Cardiac muscle cell (in vitro differentiated cells and primary cell): Measurements from ENCODE around the gene BUB1B. TPM values are rescaled to one million over a fixed set of nuclear protein-coding genes. Genes with fewer than 3 reads are reported as not detected.
"Not testable (repeated sequence)": the region's sequence is repeated elsewhere in the genome, so short reads cannot be mapped to it uniquely, and the experiment has no call there.

Experiments
- DNase-seq, 2 donors: peaks; one replicate each; pipeline versions ENCODE4 v3.0.0 to v3.0.0-alpha.2; 2010 to 2017; ENCODE audit warnings: low read depth in 1 of 2, low spot score in 1 of 2
- H3K27ac ChIP-seq: fragments of 200-600 bp; sonication (generic); 2 replicates; pipeline ENCODE4 v1.5.1; 2016
- H3K27me3 ChIP-seq: fragments of 200-600 bp; sonication (generic); 2 replicates; pipeline ENCODE4 v1.6.0; 2016; ENCODE audit warnings: control low read depth
- H3K36me3 ChIP-seq: fragments of 200-600 bp; sonication (generic); 2 replicates; pipeline ENCODE4 v1.5.1; 2016; ENCODE audit warnings: control low read depth
- H3K4me1 ChIP-seq: fragments of 200-600 bp; sonication (generic); 2 replicates; pipeline ENCODE4 v1.8.1; 2017; ENCODE audit warnings: low read depth, mild to moderate bottlenecking, mixed run types
- H3K4me3 ChIP-seq: fragments of 200-600 bp; sonication (generic); 2 replicates; pipeline ENCODE4 v1.5.1; 2016; ENCODE audit warnings: mild to moderate bottlenecking
- H3K9me3 ChIP-seq: fragments of 200-600 bp; sonication (generic); 2 replicates; pipeline ENCODE4 v1.5.1; 2017; ENCODE audit warnings: low read depth, mild to moderate bottlenecking, control low read depth
- polyA plus RNA-seq: library from polyadenylated mRNA; unstranded; fragments of >200 nt; fragmentation: Nextera tagmentation; extraction: Ambion mirVana; gene quantifications from 2 replicates; pipeline ENCODE4 v1.2.1, GENCODE V29; 2016
- total RNA-seq: library from RNA; depleted of rRNA; stranded (reverse); fragments of >200 nt; gene quantifications from 2 replicates; pipeline ENCODE4 v1.2.3, GENCODE V29; 2016
- TF ChIP-seq, protein P1 (sequence below): IDR thresholded peaks from 2 replicates; pipeline ENCODE4 v1.5.1; 2012; ENCODE audit warnings: low read depth, mild to moderate bottlenecking, low read length

The BUB1B gene
- total and polyA plus RNA-seq, 2 experiments from 2014 or later: 10.1 to 157 TPM

DNA sequence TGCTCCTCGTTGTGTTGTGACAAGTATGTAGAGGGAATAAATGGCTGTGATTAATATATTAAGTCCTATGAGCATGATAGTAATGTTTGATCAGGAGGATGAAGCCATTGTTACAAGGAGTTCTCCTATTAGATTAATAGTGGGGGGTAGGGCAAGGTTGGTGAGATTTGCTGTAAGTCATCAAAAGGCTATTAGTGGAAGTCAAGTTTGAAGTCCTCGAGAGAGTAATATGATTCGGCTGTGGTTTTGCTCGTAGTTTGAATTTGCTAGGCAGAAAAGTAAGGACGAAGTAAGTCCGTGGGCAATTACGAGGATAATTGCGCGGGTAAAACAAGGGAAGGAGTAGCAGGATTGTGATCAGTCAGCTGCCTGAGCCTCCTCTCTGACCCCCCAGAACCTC lies 26.0 kb upstream of the BUB1B start:
- peaks cover 8% of the 10 kb centered on the region for H3K4me1 ChIP-seq
- H3K4me3 ChIP-seq: no peak overlapping the region
- no peak overlapping the region for H3K27ac ChIP-seq
- DNase-seq: no peak
- no peaks in the 10 kb centered on the region for H3K36me3 ChIP-seq
- TF ChIP-seq, protein P1, sequence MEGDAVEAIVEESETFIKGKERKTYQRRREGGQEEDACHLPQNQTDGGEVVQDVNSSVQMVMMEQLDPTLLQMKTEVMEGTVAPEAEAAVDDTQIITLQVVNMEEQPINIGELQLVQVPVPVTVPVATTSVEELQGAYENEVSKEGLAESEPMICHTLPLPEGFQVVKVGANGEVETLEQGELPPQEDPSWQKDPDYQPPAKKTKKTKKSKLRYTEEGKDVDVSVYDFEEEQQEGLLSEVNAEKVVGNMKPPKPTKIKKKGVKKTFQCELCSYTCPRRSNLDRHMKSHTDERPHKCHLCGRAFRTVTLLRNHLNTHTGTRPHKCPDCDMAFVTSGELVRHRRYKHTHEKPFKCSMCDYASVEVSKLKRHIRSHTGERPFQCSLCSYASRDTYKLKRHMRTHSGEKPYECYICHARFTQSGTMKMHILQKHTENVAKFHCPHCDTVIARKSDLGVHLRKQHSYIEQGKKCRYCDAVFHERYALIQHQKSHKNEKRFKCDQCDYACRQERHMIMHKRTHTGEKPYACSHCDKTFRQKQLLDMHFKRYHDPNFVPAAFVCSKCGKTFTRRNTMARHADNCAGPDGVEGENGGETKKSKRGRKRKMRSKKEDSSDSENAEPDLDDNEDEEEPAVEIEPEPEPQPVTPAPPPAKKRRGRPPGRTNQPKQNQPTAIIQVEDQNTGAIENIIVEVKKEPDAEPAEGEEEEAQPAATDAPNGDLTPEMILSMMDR: no peak
- no peaks in the 10 kb centered on the region for H3K9me3 ChIP-seq
- H3K27me3 ChIP-seq: no peaks in the 10 kb centered on the region

DNA sequence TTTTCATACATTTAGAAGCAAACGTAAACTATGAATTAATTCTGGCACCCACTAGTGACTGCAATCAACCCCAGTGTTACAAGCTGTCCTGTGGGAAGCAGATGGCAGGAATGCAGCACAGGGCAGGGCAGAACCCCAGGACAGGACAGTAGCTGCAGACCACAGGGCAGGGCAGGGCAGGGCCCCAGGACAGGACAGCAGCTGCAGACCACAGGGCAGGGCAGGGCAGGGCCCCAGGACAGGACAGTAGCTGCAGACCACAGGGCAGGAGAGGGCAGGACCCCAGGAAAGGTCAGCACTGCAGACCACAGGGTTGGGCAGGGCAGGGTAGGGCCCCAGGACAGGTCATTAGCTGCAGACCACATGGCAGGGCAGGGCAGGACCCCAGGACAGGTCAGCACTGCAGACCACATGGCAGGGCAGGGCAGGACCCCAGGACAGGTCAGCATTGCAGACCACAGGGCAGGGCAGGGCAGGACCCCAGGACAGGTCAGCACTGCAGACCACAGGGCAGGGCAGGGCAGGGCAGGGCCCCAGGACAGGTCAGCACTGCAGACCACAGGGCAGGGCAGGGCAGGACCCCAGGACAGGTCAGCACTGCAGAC lies 24.9 kb upstream of the BUB1B start:
- H3K4me3 ChIP-seq, DNase-seq, H3K27me3 ChIP-seq, H3K4me1 ChIP-seq, H3K9me3 ChIP-seq, H3K27ac ChIP-seq, H3K36me3 ChIP-seq: not testable (repeated sequence)

DNA sequence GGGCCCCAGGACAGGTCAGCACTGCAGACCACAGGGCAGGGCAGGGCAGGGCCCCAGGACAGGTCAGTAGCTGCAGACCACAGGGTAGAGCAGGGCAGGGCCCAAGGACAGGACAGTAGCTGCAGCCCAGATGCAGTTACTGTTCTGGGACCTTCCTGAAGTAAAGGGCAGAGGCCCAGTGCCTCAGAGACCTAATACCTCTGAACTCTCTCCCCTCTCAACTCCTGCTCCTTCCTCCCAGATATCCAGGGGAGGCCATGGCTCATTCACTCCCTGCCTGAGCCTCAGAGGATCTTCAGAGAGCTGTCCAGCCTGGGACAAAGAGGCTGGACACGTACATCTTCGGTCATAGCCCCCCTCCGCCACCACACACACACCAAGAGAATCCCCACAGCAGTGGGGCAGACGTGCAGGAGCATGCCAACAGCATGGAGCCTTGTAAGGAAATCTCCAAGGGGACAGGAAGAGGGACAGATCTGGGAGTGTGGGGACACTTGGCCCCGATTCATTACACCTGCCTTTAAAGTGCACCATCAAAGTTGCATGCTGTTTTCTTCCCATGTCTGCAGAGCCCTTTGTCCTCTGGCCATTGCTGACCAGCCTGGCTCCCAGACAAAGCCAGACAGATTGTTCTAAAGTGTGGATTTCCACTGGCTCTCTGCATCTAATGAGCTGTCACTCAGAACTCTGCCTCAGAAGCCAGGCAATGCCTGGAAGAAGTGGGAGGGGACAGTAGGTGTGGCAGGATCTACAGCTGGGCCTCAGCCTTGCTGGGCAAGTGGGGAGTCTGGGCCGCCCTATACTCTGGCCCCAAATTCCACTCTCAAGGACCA lies 24.2 kb upstream of the BUB1B start:
- TF ChIP-seq, protein P1: no peak
- H3K27ac ChIP-seq: no peak overlapping the region

DNA sequence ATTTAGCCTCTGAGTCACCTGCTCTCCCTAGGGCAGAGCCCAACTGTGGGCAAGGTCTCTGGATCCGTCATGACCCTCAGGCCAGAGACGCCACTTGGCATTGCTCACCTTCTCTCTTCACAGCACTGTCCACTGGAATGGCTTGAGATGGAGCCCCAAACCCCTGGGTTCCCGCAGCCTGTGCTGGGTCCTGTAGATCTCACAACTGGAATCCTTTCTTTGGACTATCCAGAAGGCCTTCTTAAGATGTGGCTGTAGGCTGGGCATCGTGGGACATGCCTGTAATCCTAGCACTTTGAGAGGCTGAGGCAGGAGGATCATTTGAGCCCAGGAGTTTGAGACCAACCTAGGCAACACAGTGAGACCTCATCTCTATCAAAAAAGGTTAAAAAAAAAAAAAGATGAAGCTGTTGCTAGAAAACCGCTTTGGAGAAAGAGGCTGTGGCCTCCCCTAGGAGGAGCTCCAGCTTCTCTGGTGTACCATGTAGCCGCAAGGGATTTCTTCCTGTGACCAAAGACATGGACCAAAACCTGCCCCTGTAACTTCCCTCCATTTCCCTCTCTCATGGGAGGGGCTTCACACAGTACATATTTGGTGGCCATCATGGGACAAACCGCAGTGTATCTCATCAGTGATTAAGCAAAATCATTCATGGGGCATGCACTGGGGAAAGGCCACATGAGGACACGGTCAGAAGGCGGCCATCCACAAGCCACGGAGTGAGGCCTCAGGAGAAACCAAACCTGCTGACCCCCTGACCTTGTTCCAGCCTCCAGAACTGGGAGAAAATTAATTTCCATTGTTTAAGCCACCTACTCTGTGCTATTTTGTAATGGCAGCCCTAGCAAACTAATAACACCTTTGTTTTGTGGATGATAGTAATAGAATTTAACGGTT lies 23.3 kb upstream of the BUB1B start:
- Histone ChIP-seq H3K27me3 (no peaks in the 10 kb centered on the region), H3K27ac (no peak overlapping the region), H3K9me3 (no peaks in the 10 kb centered on the region), H3K4me3 (no peak overlapping the region), H3K4me1 (peaks cover 8% of the 10 kb centered on the region), H3K36me3 (no peaks in the 10 kb centered on the region)
- TF ChIP-seq, protein P1: no peak
- DNase-seq: no peak

More for the DNA sequence above, 24.2 kb upstream of the BUB1B start:
- no peaks in the 10 kb centered on the region for H3K36me3 ChIP-seq
- peaks cover 8% of the 10 kb centered on the region for H3K4me1 ChIP-seq
- peak in 1 of 2 donors; percentile 51 for DNase-seq
- no peaks in the 10 kb centered on the region for H3K27me3 ChIP-seq
- no peaks in the 10 kb centered on the region for H3K9me3 ChIP-seq
- H3K4me3 ChIP-seq: no peak overlapping the region

DNA sequence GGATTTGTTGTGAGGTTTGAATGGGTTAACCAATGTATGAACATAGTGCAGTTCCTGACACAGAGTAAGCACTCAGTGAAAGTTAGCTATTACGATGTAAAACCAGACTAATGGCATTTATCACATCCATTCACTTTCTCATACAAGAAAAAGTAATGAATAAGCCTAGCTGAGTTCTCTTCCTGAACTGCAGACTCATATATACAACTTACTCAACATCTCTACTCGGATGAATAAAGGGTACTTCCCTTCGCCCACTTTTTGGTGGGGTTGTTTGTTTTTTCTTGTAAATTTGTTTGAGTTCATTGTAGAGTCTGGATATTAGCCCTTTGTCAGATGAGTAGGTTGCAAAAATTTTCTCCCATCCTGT lies 22.7 kb upstream of the BUB1B start:
- not testable (repeated sequence) for H3K9me3 ChIP-seq, H3K36me3 ChIP-seq, DNase-seq, H3K4me1 ChIP-seq, H3K4me3 ChIP-seq, H3K27me3 ChIP-seq, H3K27ac ChIP-seq

DNA sequence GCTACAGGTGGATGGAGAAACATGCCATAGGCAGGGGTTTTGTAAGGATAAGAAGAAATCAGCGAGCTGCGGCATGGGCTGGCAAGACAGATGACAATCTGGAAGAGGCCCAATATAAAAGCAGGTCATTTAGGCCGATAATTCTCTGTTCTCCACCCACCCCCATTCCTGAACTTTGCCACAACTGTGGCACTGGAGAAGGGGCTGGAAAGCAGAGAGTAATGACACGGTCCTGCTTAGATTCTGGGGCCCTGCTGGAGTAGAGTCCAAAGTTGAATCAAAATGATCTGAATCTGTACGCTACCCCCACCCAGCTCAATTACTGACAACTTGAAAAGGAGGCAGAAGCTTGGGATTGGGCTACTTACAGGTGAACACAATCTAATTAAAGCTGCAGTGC lies 18.4 kb upstream of the BUB1B start:
- H3K27ac ChIP-seq: no peak overlapping the region
- no peaks in the 10 kb centered on the region for H3K27me3 ChIP-seq
- H3K4me1 ChIP-seq: no peaks in the 10 kb centered on the region
- DNase-seq: no peak
- no peak overlapping the region for H3K4me3 ChIP-seq
- TF ChIP-seq, protein P1: no peak
- H3K36me3 ChIP-seq: no peaks in the 10 kb centered on the region
- H3K9me3 ChIP-seq: no peaks in the 10 kb centered on the region
